Urinary bladder (tissue), 4 donors: ENCODE results near the gene GTF3C2. TPM values are rescaled to one million over a fixed set of nuclear protein-coding genes. Genes with fewer than 3 reads are reported as not detected.
A peak's percentile ranks its signal among the peaks of the same experiment; 100 is the strongest.

Experiments
- DNase-seq: peaks from one replicate; pipeline ENCODE4 v3.0.0-alpha.2; 2015; ENCODE audit errors: extremely low spot score
- H3K27ac ChIP-seq: one replicate; pipeline ENCODE4 v1.5.1; 2013; ENCODE audit warnings: low read depth, mild to moderate bottlenecking, moderate library complexity
- H3K36me3 ChIP-seq: one replicate; pipeline ENCODE4 v1.6.1; 2013; ENCODE audit warnings: mild to moderate bottlenecking, moderate library complexity; ENCODE audit not compliant: insufficient read depth
- H3K4me1 ChIP-seq: one replicate; pipeline ENCODE4 v1.6.1; 2013; ENCODE audit warnings: mild to moderate bottlenecking, moderate library complexity; ENCODE audit not compliant: insufficient read depth
- H3K4me3 ChIP-seq: one replicate; pipeline ENCODE4 v1.5.1; 2013; ENCODE audit warnings: low read depth, low read length
- WGBS: extraction: QIAGEN DNeasy Blood & Tissue Kit; methylation state at CpG from one replicate; pipeline ENCODE4 v1.1.7; 2013; 5-methylcytosine and 5-hydroxymethylcytosine counted together
- polyA plus RNA-seq: library from polyadenylated mRNA; stranded (reverse); fragments of 200-250 nt; gene quantifications from one replicate; pipeline ENCODE4 v1.2.3, GENCODE V29; 2013
- total RNA-seq: library from RNA; depleted of rRNA; stranded (reverse); fragments of >200 nt; gene quantifications from one replicate; pipeline ENCODE4 v1.2.3, GENCODE V29; 2014
- donor health status: healthy with polysubstance abuse.
- donor health status: healthy.

GTF3C2 gene
- total and polyA plus RNA-seq, 2 donors, result 29.9 to 37.7 TPM

DNA sequence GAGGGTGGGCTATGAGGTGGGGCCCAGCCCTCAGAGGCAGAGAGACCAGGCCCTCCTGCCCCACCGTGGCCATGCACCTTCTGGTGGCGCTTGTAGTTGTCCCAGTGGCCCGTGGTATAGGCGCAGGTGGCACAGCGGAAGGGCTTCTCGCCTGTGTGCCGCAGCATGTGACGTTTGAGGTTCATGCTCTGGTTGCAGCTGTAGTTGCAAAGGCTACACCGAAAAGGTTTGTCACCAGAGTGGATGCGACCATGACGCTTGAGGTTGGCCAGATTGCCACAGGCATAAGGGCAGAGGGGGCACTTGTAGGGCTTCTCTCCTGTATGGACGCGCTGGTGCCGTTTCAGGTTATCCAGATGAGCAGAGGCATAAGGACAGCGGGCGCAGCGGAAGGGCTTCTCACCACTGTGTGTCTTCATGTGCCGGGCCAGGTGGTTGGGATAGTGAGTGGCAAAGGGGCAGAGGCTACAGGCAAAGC, 21.1 kb upstream of the GTF3C2 start:
- no peak for DNase-seq
- WGBS, result 88% methylated on average over 18 of the region's 18 CpGs
- no peak overlapping the region for H3K4me3 ChIP-seq
- no peak overlapping the region for H3K27ac ChIP-seq
- H3K4me1 ChIP-seq, result no peaks in the 10 kb centered on the region
- no peaks in the 10 kb centered on the region for H3K36me3 ChIP-seq

DNA sequence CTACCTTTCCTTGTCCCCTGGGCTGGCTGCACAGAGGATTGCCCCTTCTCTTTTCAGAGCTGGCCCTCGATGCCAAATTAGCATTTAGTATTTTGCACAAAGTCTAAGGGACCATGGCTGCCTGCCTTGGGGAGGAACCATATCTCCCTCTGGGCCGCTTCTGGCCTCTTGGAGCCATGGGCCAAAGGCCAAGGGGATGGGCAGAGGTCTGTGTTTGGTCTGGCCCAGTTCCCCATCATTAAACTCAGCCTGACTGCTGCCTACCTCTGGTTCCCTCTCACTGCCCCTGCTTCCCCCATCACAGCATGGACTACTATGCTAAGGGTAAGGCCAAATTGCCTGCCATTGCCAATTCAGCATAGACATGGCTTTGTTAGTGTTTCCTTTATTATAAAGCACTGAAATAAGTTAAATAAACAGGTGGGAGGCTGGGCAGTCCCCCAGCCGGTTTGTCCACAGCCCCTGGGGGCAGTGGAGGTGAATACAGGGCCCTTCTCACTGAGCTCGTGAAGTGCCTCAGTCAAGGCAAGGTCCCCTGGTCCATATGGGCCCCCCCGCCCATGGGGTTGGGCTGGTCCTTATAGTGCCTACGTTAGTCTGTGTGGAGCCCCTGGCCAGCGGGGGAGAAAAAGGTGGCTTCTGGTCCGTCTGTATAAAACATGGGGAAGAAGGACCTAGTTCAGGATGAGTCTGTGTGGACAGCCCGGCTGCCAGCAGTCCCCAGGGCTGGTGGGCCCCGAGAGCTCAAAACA, 20.5 kb upstream of the GTF3C2 start:
- no peak overlapping the region for H3K4me3 ChIP-seq
- no peaks in the 10 kb centered on the region for H3K4me1 ChIP-seq
- DNase-seq, result no peak
- H3K36me3 ChIP-seq, result no peaks in the 10 kb centered on the region
- H3K27ac ChIP-seq, result no peak overlapping the region
- 70% methylated on average over 10 of the region's 10 CpGs for WGBS

DNA sequence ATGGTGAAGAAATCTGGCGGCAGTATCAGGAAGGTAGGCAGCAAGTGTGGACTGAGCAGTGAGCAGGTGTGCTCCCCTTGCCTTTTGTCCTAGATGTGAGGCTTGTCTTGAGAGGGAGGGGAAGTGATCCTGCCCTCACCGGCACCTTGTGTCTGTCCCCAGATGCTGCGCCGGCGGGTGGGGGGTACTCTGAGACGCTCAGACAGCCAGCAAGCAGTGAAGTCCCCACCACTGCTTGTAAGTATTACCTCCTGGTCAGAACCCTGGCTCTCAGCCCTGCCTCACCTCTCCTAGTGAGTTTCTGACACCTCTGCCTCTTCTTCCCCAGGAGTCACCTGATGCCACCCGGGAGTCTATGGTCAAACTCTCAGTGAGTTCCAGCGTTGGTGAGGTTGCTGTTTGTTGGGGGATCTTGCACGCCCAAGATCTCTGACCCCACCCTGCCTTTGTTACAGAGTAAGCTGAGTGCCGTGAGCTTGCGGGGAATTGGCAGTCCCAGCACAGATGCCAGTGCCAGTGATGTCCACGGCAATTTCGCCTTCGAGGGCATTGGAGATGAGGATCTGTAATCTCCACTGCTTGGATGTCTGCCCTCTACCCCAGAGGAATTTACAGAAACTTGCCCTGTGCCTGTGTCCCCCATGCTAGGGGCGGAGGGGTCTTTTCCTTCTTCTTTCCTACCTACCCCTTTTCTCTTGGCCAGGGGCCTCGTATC, 19.7 kb upstream of the GTF3C2 start:
- Histone ChIP-seq H3K36me3 (no peaks in the 10 kb centered on the region), H3K4me3 (no peak overlapping the region), H3K4me1 (no peaks in the 10 kb centered on the region), H3K27ac (no peak overlapping the region)
- no peak for DNase-seq
- 85% methylated on average over 16 of the region's 16 CpGs for WGBS

DNA sequence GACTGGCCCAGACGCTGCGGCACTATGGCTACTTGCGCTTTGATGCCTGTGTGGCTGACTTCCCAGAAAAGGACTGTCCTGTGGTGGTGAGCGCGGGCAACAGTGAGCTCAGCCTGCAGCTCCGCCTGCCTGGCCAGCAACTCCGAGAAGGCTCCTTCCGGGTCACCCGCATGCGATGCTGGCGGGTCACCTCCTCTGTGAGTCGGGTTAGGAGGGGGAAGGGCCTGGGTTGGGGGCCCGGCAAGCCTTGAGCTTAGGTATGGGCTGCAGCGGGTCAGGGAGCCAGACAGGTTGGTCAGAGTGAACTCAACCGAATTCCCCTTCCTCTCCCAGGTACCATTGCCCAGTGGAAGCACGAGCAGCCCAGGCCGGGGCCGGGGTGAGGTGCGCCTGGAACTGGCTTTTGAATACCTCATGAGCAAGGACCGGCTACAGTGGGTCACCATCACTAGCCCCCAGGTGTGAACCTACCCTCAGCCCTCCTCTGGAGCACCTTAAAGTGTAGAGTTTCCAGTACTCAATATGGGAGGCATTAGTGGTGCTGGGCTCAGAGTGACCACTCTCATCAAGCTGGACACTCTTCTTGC, 19.0 kb upstream of the GTF3C2 start:
- Histone ChIP-seq H3K27ac (no peak overlapping the region), H3K4me3 (no peak overlapping the region), H3K4me1 (no peaks in the 10 kb centered on the region), H3K36me3 (no peaks in the 10 kb centered on the region)
- DNase-seq, result no peak
- 92% methylated on average over 20 of the region's 20 CpGs for WGBS

DNA sequence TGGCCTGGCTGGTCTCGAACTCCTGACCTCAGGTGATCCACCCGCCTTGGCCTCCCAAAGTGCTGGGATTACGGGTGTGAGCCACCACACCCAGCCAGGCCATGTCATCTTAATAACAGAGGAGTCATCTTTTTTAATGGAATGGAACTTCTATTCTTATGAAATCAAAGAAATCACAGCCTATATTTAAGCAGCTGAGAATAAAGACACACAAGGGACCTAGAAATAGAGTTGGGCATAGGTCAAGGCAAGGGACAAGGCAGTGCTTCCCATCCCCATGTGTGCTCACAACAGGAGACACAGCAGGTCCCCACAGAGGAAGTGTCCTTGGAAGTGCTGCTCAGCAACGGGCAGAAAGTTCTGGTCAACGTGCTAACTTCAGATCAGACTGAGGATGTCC, 17.0 kb upstream of the GTF3C2 start:
- no peak for DNase-seq
- Histone ChIP-seq H3K4me1 (no peaks in the 10 kb centered on the region), H3K36me3 (no peaks in the 10 kb centered on the region), H3K27ac (no peak overlapping the region), H3K4me3 (no peak overlapping the region)
- 90% methylated on average over 5 of the region's 5 CpGs for WGBS

DNA sequence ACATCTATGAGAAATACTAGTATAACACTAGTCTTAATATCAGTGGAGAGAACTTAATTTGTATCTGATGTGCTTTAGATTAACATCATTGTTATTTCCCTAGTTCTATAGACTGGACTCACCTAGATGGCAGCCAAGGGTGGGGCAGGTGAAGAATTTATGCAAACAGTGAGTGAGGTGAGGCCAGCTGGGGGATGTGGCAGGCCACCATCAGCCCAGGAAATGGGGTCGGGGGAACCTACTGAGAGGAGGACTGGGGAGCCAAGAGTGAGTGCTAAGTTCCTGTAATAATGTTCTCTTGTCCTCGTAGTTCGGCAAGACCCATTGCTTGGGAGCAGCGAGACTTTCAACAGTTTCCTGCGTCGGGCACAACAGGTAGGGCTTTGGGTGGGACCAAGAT, 16.4 kb upstream of the GTF3C2 start:
- no peak for DNase-seq
- WGBS, result 93% methylated on average over 6 of the region's 6 CpGs
- Histone ChIP-seq H3K4me3 (no peak overlapping the region), H3K36me3 (no peaks in the 10 kb centered on the region), H3K27ac (no peak overlapping the region), H3K4me1 (no peaks in the 10 kb centered on the region)

DNA sequence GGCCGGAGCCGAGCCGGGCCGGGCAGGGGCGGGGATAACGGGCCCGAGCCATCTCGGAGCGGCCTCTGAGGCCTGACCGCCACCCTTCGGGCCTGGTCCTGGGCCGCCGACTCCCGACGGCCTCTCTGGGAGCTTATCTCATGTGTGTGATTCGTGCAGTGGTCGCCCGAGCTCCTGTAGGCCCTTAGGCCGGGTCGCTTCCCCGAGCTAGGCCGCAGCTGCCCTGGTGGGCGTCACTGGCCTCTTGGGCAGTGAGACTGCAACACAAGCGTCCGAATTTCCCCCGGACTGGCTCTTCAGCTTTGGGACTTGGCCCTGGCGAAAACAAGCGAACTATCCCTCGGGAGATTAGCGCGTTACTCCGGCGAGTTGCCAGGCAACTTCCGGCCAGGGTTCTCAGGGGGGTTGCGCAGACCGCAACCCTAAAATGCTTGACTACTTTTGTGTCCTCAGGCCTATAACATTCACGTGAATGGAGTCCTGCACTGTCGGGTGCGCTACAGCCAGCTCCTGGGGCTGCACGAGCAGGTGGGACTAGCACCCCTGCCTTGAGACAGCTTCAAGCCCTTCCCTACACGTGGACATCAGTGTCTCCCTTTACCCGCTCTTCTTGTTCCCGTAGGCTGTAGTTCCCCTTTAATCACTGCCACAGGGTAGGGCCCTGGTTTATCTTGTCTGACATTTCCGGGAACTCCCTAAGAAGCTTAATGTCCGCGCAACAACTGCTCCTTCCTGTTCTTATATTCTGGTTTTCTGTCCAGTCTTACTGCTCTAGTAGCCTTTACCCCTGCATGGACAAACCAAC, 14.5 kb upstream of the GTF3C2 start:
- Histone ChIP-seq H3K4me3 (peak overlapping the region; percentile 97), H3K4me1 (no peaks in the 10 kb centered on the region), H3K36me3 (peaks cover 6% of the 10 kb centered on the region), H3K27ac (peak overlapping the region; percentile 71)
- no peak for DNase-seq
- WGBS, result under 1% methylated on average over 46 of the region's 46 CpGs

DNA sequence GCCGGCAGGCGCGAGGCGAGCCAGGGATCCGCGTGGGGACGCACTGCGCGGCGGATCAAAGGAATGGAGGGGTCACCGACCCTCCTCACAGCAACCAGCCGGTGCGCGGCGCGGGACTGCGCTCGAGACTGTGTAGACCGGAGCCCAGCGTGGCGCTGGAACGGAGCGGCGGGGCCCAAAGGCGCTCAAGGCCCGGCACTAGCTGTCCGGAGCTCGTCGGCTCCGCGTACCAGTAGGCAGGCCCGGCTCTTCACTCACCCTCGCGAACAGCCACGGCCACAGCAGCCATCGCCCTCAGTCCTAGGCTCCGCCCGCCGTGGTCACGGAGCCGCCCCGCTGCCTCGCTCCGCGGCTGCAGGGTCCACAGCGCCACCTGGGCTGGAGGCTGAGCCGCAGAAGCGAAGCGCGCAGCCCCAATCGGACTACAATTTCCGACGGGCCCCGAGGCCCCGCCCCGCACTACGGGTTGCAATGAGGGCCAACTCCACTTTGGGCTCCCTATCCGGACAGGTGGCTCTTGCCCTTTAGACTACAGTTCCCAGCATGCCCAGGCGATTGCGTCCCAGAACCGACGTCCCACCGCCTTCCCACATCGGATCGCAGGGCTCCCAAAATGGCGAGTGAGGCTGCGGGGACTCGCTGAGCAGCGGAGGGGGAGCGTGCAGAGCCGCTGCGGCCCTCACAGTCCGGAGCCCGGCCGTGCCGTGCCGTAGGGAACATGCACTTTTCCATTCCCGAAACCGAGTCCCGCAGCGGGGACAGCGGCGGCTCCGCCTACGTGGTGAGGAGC, 13.7 kb upstream of the GTF3C2 start, which contains the start of the genes EIF2B4 and SNX17:
Gene EIF2B4, minus strand, starts transcription at position 313 of the 790 bp plus-strand sequence. Its CDS starts 24 bp downstream, at position 289.
Gene SNX17, plus strand, starts transcription at position 591 of the 790 bp plus-strand sequence. Its CDS starts 128 bp downstream, at position 719.
- peak within 1 kb of the TSS; percentile 97 for H3K4me3 ChIP-seq
- H3K27ac ChIP-seq, result peak within 1 kb of the TSS; percentile 88
- peaks cover 6% of the 10 kb centered on the region for H3K36me3 ChIP-seq
- under 1% methylated on average over 85 of the region's 85 CpGs for WGBS
- H3K4me1 ChIP-seq, result no peaks in the 10 kb centered on the region
- DNase-seq, result peak; percentile 99

DNA sequence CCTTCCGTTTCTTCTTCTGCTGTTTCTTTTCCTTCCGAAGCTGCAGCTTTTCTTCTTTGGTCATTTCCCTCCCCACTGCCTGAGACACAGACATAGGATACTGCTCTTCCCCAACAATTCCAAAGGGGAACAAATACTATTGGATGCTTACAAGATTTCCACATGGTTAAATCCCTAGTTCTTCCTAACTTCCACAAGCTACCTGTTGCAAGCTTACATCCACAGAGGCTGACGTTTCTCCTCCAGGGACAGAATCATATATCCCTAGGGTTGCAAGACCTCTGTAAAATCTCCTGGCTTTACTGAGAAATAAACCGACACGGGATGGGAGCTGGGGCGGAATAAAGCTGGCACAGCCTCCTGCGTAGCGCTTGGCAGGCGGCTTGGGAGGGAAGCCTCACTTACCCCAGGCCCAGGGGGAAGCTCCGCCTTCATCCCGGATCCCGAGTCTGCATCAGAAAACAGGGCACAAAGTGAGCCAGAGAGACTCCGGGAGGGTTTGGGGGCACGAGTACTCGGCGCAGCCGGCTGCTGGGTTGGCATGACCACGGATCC, 13.0 kb upstream of the GTF3C2 start:
- H3K4me1 ChIP-seq, result no peaks in the 10 kb centered on the region
- peak overlapping the region; percentile 97 for H3K4me3 ChIP-seq
- H3K27ac ChIP-seq, result peak overlapping the region; percentile 88
- no peak for DNase-seq
- peaks cover 6% of the 10 kb centered on the region for H3K36me3 ChIP-seq
- 1% methylated on average over 18 of the region's 18 CpGs for WGBS

DNA sequence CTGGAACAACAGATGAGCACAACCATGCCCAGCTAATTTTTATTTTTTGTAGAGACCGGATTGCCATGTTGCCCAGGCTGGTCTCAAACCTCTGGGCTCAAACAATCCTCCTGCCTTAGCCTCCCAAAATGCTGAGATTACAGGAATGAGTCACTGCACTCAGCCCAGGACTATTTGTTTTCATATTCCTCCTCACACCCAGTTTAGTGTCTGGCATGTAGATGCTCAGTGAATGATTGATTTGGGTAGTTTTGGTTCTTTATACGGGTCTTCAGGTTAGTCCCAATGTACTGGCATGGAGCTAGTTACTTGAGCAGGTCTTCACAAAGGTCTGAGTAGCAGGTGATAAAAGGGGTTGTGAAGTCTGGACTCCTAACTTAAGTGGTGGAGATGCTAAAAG, 7.4 kb upstream of the GTF3C2 start:
- 85% methylated on average over 2 of the region's 2 CpGs for WGBS
- Histone ChIP-seq H3K4me1 (no peaks in the 10 kb centered on the region), H3K36me3 (peaks cover 6% of the 10 kb centered on the region), H3K27ac (no peak overlapping the region), H3K4me3 (no peak overlapping the region)
- DNase-seq, result no peak

DNA sequence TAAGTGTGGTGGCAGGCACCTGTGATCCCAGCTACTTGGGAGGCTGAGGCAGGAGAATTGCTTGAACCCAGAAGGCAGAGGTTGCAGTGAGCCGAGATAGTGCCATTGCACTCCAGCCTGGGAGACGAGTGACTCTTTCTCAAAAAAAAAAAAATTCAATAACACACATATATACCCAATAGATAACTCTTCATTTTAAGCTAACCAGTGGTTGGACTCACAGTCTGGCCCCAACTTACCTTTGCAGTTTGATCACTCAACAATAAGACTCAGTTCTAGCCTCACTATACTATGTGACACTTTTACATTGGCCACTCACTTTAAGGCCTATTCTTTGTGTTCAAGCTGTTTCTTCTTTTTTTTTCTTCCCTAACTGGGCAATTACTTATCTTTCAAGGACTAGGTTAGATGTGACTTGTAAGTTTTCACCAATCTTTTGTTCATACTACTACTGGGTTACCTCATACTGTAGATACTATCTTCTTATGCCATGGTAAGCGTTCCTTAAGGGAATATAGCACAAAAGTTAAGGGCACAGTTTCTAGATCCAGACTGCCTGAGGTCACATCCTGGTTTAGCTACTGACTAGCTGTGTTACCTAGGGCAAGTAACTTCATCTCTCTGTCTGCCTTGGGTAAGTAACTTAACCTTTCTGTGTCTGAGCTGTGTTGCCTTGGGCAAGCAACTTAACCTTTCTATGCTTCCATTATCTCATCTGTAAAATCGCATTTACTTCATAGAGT, 6.3 kb upstream of the GTF3C2 start:
- no peak for DNase-seq
- H3K27ac ChIP-seq, result no peak overlapping the region
- H3K4me1 ChIP-seq, result no peaks in the 10 kb centered on the region
- H3K4me3 ChIP-seq, result no peak overlapping the region
- peaks cover 6% of the 10 kb centered on the region for H3K36me3 ChIP-seq
- 91% methylated on average over 4 of the region's 4 CpGs for WGBS

DNA sequence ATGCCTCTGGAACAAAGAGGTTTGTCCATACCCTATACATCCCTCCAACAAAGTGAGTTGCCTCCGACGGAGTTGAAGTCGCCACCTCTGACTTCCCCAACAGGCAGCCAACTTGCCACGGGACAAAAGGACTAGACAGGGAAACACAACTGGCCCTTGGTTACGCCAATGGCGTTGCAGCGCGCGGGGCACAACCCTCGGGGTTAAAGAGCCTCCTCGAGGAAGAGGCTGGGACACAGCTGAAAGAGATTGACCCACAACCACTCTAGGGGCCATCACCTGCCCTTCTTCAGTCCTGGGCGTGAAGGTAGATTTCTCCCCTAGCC, 545 bp downstream of the GTF3C2 start:
- 0% methylated on average over 12 of the region's 12 CpGs for WGBS
- H3K4me1 ChIP-seq, result peaks cover 2% of the 10 kb centered on the region
- no peak for DNase-seq

More for the DNA sequence above, 545 bp downstream of the GTF3C2 start:
- H3K4me3 ChIP-seq, result peak overlapping the region; percentile 72
- H3K36me3 ChIP-seq, result no peaks in the 10 kb centered on the region
- H3K27ac ChIP-seq, result peak overlapping the region; percentile 83
